ENCODE results near the gene SRGAP2.
"Not testable (repeated sequence)": the region's sequence is repeated elsewhere in the genome, so short reads cannot be mapped to it uniquely, and the experiment has no call there.

The SRGAP2 gene

DNA sequence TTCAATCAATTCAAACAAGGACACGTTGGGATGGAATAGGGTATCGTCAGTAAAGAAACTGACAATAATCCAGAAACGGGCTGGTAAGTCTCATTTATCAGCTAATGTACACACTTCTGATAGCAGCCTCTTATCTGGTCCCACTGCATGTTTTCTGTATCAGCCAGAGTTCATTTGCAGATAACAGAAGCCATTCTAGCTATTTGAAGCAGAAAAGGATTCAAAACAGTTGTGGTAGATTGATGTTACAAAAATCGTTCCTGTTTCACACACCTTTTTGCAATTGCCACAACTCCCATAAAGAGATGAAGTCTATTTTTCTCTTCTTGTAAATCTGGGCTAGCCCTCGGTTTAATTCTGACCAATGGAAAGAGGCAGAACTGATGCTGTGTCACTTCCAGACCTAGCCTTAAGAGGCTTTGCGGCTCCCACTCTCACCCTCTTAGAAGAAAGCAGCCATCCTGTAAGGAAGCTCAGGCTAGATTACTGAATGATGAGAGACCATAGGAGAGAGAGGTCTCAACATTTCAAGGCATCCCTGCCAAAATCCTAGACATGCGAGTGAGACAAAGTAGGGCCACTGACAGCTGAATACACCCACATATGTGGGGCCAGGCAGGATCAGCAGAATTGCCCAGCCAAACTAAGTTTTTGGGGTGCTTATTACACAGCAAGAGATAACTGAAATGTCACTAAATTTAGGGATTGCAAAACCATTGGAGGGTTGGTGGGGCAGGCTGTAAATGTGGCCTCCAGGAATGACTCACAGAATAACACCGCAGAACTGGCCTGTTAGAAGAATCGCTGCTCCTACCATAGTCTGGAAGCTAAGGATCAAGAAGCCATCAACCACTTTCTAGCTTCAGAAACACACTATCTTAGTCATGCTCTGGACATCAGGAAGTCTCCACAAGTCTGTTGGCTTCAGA is 25.0 kb upstream of the SRGAP2 start:
- H3K36me3 ChIP-seq (ENCODE audit: low read length): not testable (repeated sequence)

DNA sequence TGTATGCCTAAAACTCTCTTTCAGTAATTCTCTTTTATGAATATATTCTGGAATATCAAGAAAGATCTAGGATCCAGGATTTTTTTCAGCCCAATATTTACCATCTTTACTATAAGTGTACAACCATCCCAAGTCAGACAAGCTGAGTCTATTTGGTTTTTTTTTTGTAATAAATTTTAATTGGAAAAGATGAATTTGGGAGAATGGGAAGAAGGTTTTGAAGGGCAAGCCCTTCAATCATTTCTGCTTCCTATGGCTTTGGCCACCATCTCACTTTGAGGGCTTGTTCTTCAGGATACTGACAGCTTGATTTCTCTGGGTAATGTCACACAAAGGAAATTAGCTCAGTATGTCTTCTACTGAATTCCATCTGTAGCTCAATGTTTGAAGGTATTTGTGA is 23.7 kb upstream of the SRGAP2 start:
- H3K4me3 ChIP-seq (ENCODE audit: insufficient read depth, low read length, poor library complexity, severe bottlenecking); H3K27ac ChIP-seq (ENCODE audit: low read depth, low read length); H3K9ac ChIP-seq (ENCODE audit: low read length); H3F3A ChIP-seq (ENCODE audit: insufficient read depth); H3K9me2 ChIP-seq (replicated peaks; ENCODE audit: insufficient read depth, low read length); H3K79me2 ChIP-seq (ENCODE audit: insufficient read depth, low read length); H3K36me3 ChIP-seq (ENCODE audit: low read length); H2AFZ ChIP-seq (ENCODE audit: low read depth, low read length, severe bottlenecking); H4K20me1 ChIP-seq (ENCODE audit: low read depth, low read length); H3K9me3 ChIP-seq (ENCODE audit: insufficient read depth, low read length); H3K4me2 ChIP-seq (ENCODE audit: low read depth, low read length, poor library complexity, severe bottlenecking); H3K27me3 ChIP-seq (ENCODE audit: low read length): not testable (repeated sequence)

More for the DNA sequence above, 25.0 kb upstream of the SRGAP2 start:
- not testable (repeated sequence) for H3K9ac ChIP-seq (ENCODE audit: low read length); H4K20me1 ChIP-seq (ENCODE audit: low read depth, low read length); H3K9me3 ChIP-seq (ENCODE audit: insufficient read depth, low read length); H3K27me3 ChIP-seq (ENCODE audit: low read length); H3K4me3 ChIP-seq (ENCODE audit: insufficient read depth, low read length, poor library complexity, severe bottlenecking); H3K79me2 ChIP-seq (ENCODE audit: insufficient read depth, low read length); H3K4me2 ChIP-seq (ENCODE audit: low read depth, low read length, poor library complexity, severe bottlenecking); H3F3A ChIP-seq (ENCODE audit: insufficient read depth); H3K9me2 ChIP-seq (replicated peaks; ENCODE audit: insufficient read depth, low read length); H3K27ac ChIP-seq (ENCODE audit: low read depth, low read length); H2AFZ ChIP-seq (ENCODE audit: low read depth, low read length, severe bottlenecking)

- not testable (repeated sequence) for H3F3A ChIP-seq (ENCODE audit: insufficient read depth); H2AFZ ChIP-seq (ENCODE audit: low read depth, low read length, severe bottlenecking); H4K20me1 ChIP-seq (ENCODE audit: low read depth, low read length); H3K9me2 ChIP-seq (replicated peaks; ENCODE audit: insufficient read depth, low read length); H3K4me3 ChIP-seq (ENCODE audit: insufficient read depth, low read length, poor library complexity, severe bottlenecking); H3K36me3 ChIP-seq (ENCODE audit: low read length); H3K79me2 ChIP-seq (ENCODE audit: insufficient read depth, low read length); H3K27ac ChIP-seq (ENCODE audit: low read depth, low read length); H3K9me3 ChIP-seq (ENCODE audit: insufficient read depth, low read length); H3K9ac ChIP-seq (ENCODE audit: low read length); H3K27me3 ChIP-seq (ENCODE audit: low read length); H3K4me2 ChIP-seq (ENCODE audit: low read depth, low read length, poor library complexity, severe bottlenecking)
Observed at GRCh38 chr1:206182368-206183317, 20.7 kb upstream of the SRGAP2 start.

- not testable (repeated sequence) for H2AFZ ChIP-seq (ENCODE audit: low read depth, low read length, severe bottlenecking); H3K4me2 ChIP-seq (ENCODE audit: low read depth, low read length, poor library complexity, severe bottlenecking); H3K36me3 ChIP-seq (ENCODE audit: low read length); H3F3A ChIP-seq (ENCODE audit: insufficient read depth); H3K27ac ChIP-seq (ENCODE audit: low read depth, low read length); H3K79me2 ChIP-seq (ENCODE audit: insufficient read depth, low read length); H3K9me2 ChIP-seq (replicated peaks; ENCODE audit: insufficient read depth, low read length); H3K27me3 ChIP-seq (ENCODE audit: low read length); H3K4me3 ChIP-seq (ENCODE audit: insufficient read depth, low read length, poor library complexity, severe bottlenecking); H4K20me1 ChIP-seq (ENCODE audit: low read depth, low read length); H3K9ac ChIP-seq (ENCODE audit: low read length); H3K9me3 ChIP-seq (ENCODE audit: insufficient read depth, low read length)
Observed at GRCh38 chr1:206183788-206184187, 19.6 kb upstream of the SRGAP2 start.

GRCh38 chr1:206185778-206186177 is 17.6 kb upstream of the SRGAP2 start:
- H3K9me3 ChIP-seq (ENCODE audit: insufficient read depth, low read length); H3K36me3 ChIP-seq (ENCODE audit: low read length); H3K4me2 ChIP-seq (ENCODE audit: low read depth, low read length, poor library complexity, severe bottlenecking); H3K27me3 ChIP-seq (ENCODE audit: low read length); H3K9me2 ChIP-seq (replicated peaks; ENCODE audit: insufficient read depth, low read length); H3K27ac ChIP-seq (ENCODE audit: low read depth, low read length); H3K4me3 ChIP-seq (ENCODE audit: insufficient read depth, low read length, poor library complexity, severe bottlenecking); H4K20me1 ChIP-seq (ENCODE audit: low read depth, low read length); H3K79me2 ChIP-seq (ENCODE audit: insufficient read depth, low read length); H3F3A ChIP-seq (ENCODE audit: insufficient read depth); H2AFZ ChIP-seq (ENCODE audit: low read depth, low read length, severe bottlenecking); H3K9ac ChIP-seq (ENCODE audit: low read length): not testable (repeated sequence)

DNA sequence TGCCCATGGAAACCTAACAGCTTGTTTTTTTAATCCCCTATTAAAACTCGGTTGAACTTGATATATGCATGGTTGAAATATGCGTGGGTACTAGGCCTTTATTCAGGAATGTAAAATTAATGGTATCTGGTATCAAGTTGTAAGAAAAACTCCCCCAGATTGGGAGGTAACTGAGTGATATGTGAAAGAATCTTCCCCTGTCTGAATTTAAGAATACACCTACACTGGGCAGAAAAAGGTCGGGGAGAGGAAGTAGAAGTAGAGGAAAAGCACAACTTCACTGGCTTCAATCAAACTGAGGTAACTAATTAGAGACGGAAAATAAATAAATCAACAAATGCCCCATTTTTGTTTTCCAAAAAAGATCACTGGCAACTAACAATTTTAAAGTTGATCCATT is 16.5 kb upstream of the SRGAP2 start:
- not testable (repeated sequence) for H2AFZ ChIP-seq (ENCODE audit: low read depth, low read length, severe bottlenecking); H3K27me3 ChIP-seq (ENCODE audit: low read length); H3K79me2 ChIP-seq (ENCODE audit: insufficient read depth, low read length); H3F3A ChIP-seq (ENCODE audit: insufficient read depth); H3K9me3 ChIP-seq (ENCODE audit: insufficient read depth, low read length); H3K27ac ChIP-seq (ENCODE audit: low read depth, low read length); H3K9ac ChIP-seq (ENCODE audit: low read length); H3K9me2 ChIP-seq (replicated peaks; ENCODE audit: insufficient read depth, low read length); H4K20me1 ChIP-seq (ENCODE audit: low read depth, low read length); H3K36me3 ChIP-seq (ENCODE audit: low read length); H3K4me3 ChIP-seq (ENCODE audit: insufficient read depth, low read length, poor library complexity, severe bottlenecking); H3K4me2 ChIP-seq (ENCODE audit: low read depth, low read length, poor library complexity, severe bottlenecking)

GRCh38 chr1:206195182-206195581 is 8.2 kb upstream of the SRGAP2 start:
- not testable (repeated sequence) for H2AFZ ChIP-seq (ENCODE audit: low read depth, low read length, severe bottlenecking); H3K27ac ChIP-seq (ENCODE audit: low read depth, low read length); H3K9ac ChIP-seq (ENCODE audit: low read length); H3K27me3 ChIP-seq (ENCODE audit: low read length); H3K9me3 ChIP-seq (ENCODE audit: insufficient read depth, low read length); H3K9me2 ChIP-seq (replicated peaks; ENCODE audit: insufficient read depth, low read length); H3F3A ChIP-seq (ENCODE audit: insufficient read depth); H4K20me1 ChIP-seq (ENCODE audit: low read depth, low read length); H3K79me2 ChIP-seq (ENCODE audit: insufficient read depth, low read length); H3K36me3 ChIP-seq (ENCODE audit: low read length); H3K4me2 ChIP-seq (ENCODE audit: low read depth, low read length, poor library complexity, severe bottlenecking); H3K4me3 ChIP-seq (ENCODE audit: insufficient read depth, low read length, poor library complexity, severe bottlenecking)

Measured in SU-DHL-6 (cell line).